Tibial nerve (tissue), 4 donors: ENCODE data around the gene WBP1. TPM values are rescaled to one million over a fixed set of nuclear protein-coding genes. Genes with fewer than 3 reads are reported as not detected.

Experiments used
- DNase-seq, 2 donors: peaks; one replicate each; pipeline ENCODE4 v3.0.0-alpha.2; 2019; ENCODE audit warnings: low spot score in 2 of 2
- H3K27ac ChIP-seq, 4 donors: fragments of 200-600 bp; sonication (generic) in 3 of 4; one replicate each; pipeline ENCODE4 v1.5.1; 2017 to 2019; ENCODE audit warnings: mild to moderate bottlenecking in 1 of 4
- H3K27me3 ChIP-seq, 2 donors: fragments of 200-600 bp; sonication (generic) in 1 of 2; one replicate each; pipeline versions ENCODE4 v1.5.1 to v1.6.0; 2017 to 2019
- H3K36me3 ChIP-seq, 3 donors: fragments of 200-600 bp; sonication (generic); one replicate each; pipeline ENCODE4 v1.5.1; 2018 to 2019
- H3K4me1 ChIP-seq, 4 donors: fragments of 200-600 bp; sonication (generic) in 3 of 4; one replicate each; pipeline ENCODE4 v1.5.1; 2017 to 2019
- H3K4me3 ChIP-seq, 4 donors: fragments of 200-600 bp; sonication (generic) in 3 of 4; one replicate each; pipeline ENCODE4 v1.5.1; 2017 to 2019; ENCODE audit warnings: mild to moderate bottlenecking in 1 of 4, moderate library complexity in 1 of 4
- H3K9me3 ChIP-seq, 4 donors: fragments of 200-600 bp; sonication (generic) in 3 of 4; one replicate each; pipeline ENCODE4 v1.5.1; 2017 to 2019
- EP300 ChIP-seq, 2 donors: sonication (generic); formaldehyde crosslinking; IDR thresholded peaks; one replicate each; pipeline ENCODE4 v1.6.1; 2017; ENCODE audit warnings: antibody characterized with exemption in 2 of 2, mild to moderate bottlenecking in 1 of 2
- POLR2A ChIP-seq, 2 donors: fragments of 450-650 bp; IDR thresholded peaks; one replicate each; pipeline ENCODE4 v1.6.1; 2017; ENCODE audit warnings: antibody characterized with exemption in 2 of 2, mild to moderate bottlenecking in 2 of 2, moderate library complexity in 2 of 2
- WGBS, 2 donors: methylation state at CpG; one replicate each; pipeline ENCODE4 v1.1.5; 2018; 5-methylcytosine and 5-hydroxymethylcytosine counted together
- total RNA-seq, 4 donors: library from RNA; depleted of rRNA; stranded (reverse); fragments of >200 nt; gene quantifications; one replicate each; pipeline ENCODE4 v1.1.0, GENCODE V29; 2016
- TF ChIP-seq, protein P1 (sequence below), 5 experiments: fragments of 200-600 bp in 3 of 5; fragments of 450-650 bp in 2 of 5; sonication (generic) in 3 of 5; IDR thresholded peaks; one replicate each; pipeline ENCODE4 v1.5.1; 2016 to 2019; ENCODE audit warnings: antibody characterized with exemption in 5 of 5, mild to moderate bottlenecking in 3 of 5, moderate library complexity in 2 of 5

The WBP1 gene
- total RNA-seq, 4 donors from 2014 or later: 35.7 to 84.6 (median 69.0) TPM

- Histone ChIP-seq H3K27ac (no peak overlapping the region), H3K4me3 (no peak overlapping the region), H3K36me3 (peaks cover 0 to 13% (median 0%) of the 10 kb centered on the region in 3 donors), H3K4me1 (peaks cover 0 to 39% (median 33%) of the 10 kb centered on the region in 4 donors), H3K9me3 (no peaks in the 10 kb centered on the region), H3K27me3 (peaks cover 0 to 50% of the 10 kb centered on the region in 2 donors)
- TF ChIP-seq, protein P1, sequence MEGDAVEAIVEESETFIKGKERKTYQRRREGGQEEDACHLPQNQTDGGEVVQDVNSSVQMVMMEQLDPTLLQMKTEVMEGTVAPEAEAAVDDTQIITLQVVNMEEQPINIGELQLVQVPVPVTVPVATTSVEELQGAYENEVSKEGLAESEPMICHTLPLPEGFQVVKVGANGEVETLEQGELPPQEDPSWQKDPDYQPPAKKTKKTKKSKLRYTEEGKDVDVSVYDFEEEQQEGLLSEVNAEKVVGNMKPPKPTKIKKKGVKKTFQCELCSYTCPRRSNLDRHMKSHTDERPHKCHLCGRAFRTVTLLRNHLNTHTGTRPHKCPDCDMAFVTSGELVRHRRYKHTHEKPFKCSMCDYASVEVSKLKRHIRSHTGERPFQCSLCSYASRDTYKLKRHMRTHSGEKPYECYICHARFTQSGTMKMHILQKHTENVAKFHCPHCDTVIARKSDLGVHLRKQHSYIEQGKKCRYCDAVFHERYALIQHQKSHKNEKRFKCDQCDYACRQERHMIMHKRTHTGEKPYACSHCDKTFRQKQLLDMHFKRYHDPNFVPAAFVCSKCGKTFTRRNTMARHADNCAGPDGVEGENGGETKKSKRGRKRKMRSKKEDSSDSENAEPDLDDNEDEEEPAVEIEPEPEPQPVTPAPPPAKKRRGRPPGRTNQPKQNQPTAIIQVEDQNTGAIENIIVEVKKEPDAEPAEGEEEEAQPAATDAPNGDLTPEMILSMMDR (IDR thresholded peaks at IDR 0.05): no peak
- no peak for TF ChIP-seq EP300 (IDR thresholded peaks at IDR 0.05)
- TF ChIP-seq POLR2A (IDR thresholded peaks at IDR 0.05): no peak
- DNase-seq: no peak
- 78 to 79% methylated on average over 4 of the region's 4 CpGs for WGBS, 2 donors
Measured at GRCh38 chr2:74510272-74510671, 52.0 kb downstream of the WBP1 start.

Other genes starting within 250 kb of the WBP1 start
- gene SLC4A5, start 115.0 kb upstream of the WBP1 start, total RNA-seq: 10 to 100 TPM in 1 of 4 donors, 1 to 10 TPM in 3; 4.2 to 22.9 (median 9.5) TPM
- 100 to 1,000 TPM; 122 to 157 (median 140) TPM for gene DCTN1, start 78.1 kb upstream of the WBP1 start, total RNA-seq
- gene C2orf81, start 36.8 kb upstream of the WBP1 start, total RNA-seq: 10 to 100 TPM in 1 of 4 donors, 1 to 10 TPM in 3; 4.5 to 14.4 (median 5.3) TPM
- 10 to 100 TPM in 3 of 4 donors, 1 to 10 TPM in 1; 9.6 to 25.2 (median 18.5) TPM for gene WDR54, start 36.7 kb upstream of the WBP1 start, total RNA-seq
- 10 to 100 TPM; 83.4 to 93.1 (median 87.1) TPM for gene RTKN, start 16.5 kb upstream of the WBP1 start, total RNA-seq
- 10 to 100 TPM; 15.1 to 40.6 (median 27.5) TPM for gene INO80B, start 3.4 kb upstream of the WBP1 start, total RNA-seq
- gene MOGS, start 6.9 kb downstream of the WBP1 start, total RNA-seq: 10 to 100 TPM; 30.2 to 52.5 (median 39.7) TPM
- 10 to 100 TPM; 15.9 to 86.1 (median 34.4) TPM for gene MRPL53, start 14.2 kb downstream of the WBP1 start, total RNA-seq
- gene CCDC142, start 24.6 kb downstream of the WBP1 start, total RNA-seq: 10 to 100 TPM; 34.7 to 53.1 (median 39.4) TPM
- 10 to 100 TPM; 14.6 to 43.3 (median 36.4) TPM for gene TTC31, start 24.6 kb downstream of the WBP1 start, total RNA-seq
- gene LBX2, start 41.2 kb downstream of the WBP1 start, total RNA-seq: 1 to 10 TPM in 2 of 4 donors, under 1 TPM in 2; 0.20 to 4.4 (median 1.6) TPM
- gene PCGF1, start 49.3 kb downstream of the WBP1 start, total RNA-seq: 10 to 100 TPM in 3 of 4 donors, 1 to 10 TPM in 1; 9.6 to 32.0 (median 19.1) TPM
- gene TLX2, start 56.0 kb downstream of the WBP1 start, total RNA-seq: not detected
- gene DQX1, start 67.8 kb downstream of the WBP1 start, total RNA-seq: 1 to 10 TPM in 1 of 4 donors, not detected in 3; 6.9 TPM
- 100 to 1,000 TPM; 111 to 207 (median 135) TPM for gene AUP1, start 71.3 kb downstream of the WBP1 start, total RNA-seq
- 10 to 100 TPM; 37.8 to 45.3 (median 42.5) TPM for gene HTRA2, start 71.5 kb downstream of the WBP1 start, total RNA-seq
- 10 to 100 TPM in 3 of 4 donors, 1 to 10 TPM in 1; 5.0 to 16.2 (median 13.5) TPM for gene LOXL3, start 95.5 kb downstream of the WBP1 start, total RNA-seq
- gene DOK1, start 96.3 kb downstream of the WBP1 start, total RNA-seq: 10 to 100 TPM; 22.2 to 34.2 (median 24.2) TPM
- gene M1AP, start 189.9 kb downstream of the WBP1 start, total RNA-seq: under 1 TPM in 1 of 4 donors, not detected in 3; 0.21 TPM
- 10 to 100 TPM in 3 of 4 donors, 1 to 10 TPM in 1; 6.7 to 22.3 (median 11.2) TPM for gene SEMA4F, start 195.8 kb downstream of the WBP1 start, total RNA-seq